ENCODE data around the gene YAE1. TPM values are rescaled to one million over a fixed set of nuclear protein-coding genes. Genes with fewer than 3 reads are reported as not detected.

YAE1 gene
- total and polyA plus RNA-seq, 2 of the 8 experiments (the other 6 are each of a cell fraction or from before 2014, with no cell fraction given), result 24.1 to 38.0 TPM

- TF ChIP-seq EGR1 (IDR thresholded peaks at IDR 0.05; ENCODE audit: borderline replicate concordance, low read depth, low read length) (no peak), CHD7 (IDR thresholded peaks at IDR 0.05; ENCODE audit: insufficient replicate concordance, low read length) (no peak), NANOG (IDR thresholded peaks at IDR 0.05; ENCODE audit: insufficient read depth, low read depth, low read length, poor library complexity, severe bottlenecking) (no peak), BRCA1 (IDR thresholded peaks at IDR 0.05; ENCODE audit: low read depth, low read length) (no peak), CTBP2 (IDR thresholded peaks at IDR 0.05; ENCODE audit: borderline replicate concordance, insufficient read depth, insufficient read length, low read length) (no peak), TAF7 (optimal IDR thresholded peaks at IDR 0.05; ENCODE audit: borderline replicate concordance, low read depth, low read length) (no peak), TAF1 (IDR thresholded peaks at IDR 0.05; ENCODE audit: low read depth, low read length) (no peak), SIRT6 (IDR thresholded peaks at IDR 0.05; ENCODE audit: low read length) (no peak), JUN (IDR thresholded peaks at IDR 0.05; ENCODE audit: low read depth, low read length) (no peak)
These were observed 43.1 kb downstream of the YAE1 start (continued) for GRCh38 chr7:39609113-39609934.
